ENCODE data around the gene DPF3. TPM values are rescaled to one million over a fixed set of nuclear protein-coding genes. Genes with fewer than 3 reads are reported as not detected.

DPF3 gene
- total RNA-seq, 1 experiment from 2014 or later, result not detected

GRCh38 chr14:72879431-72879830 lies 14.5 kb downstream of the DPF3 start:
- BruUV-seq (replicated peaks), result no TSS peak

GRCh38 chr14:72878746-72879145 lies 15.2 kb downstream of the DPF3 start:
- no peaks in the 10 kb centered on the region for H3K9me3 ChIP-seq (ENCODE audit: insufficient read depth, low read depth)
- H3K36me3 ChIP-seq (ENCODE audit: low read depth), result no peaks in the 10 kb centered on the region
- no peaks in the 10 kb centered on the region for H4K20me1 ChIP-seq (ENCODE audit: insufficient read depth)
- H3K27ac ChIP-seq, result no peak overlapping the region
- no peaks in the 10 kb centered on the region for H3F3A ChIP-seq (ENCODE audit: insufficient read depth, low read depth)
- no peak overlapping the region for H3K4me2 ChIP-seq
- H3K79me2 ChIP-seq (ENCODE audit: low read depth), result no peaks in the 10 kb centered on the region
- no peaks in the 10 kb centered on the region for H3K4me1 ChIP-seq (replicated peaks; ENCODE audit: insufficient read depth)
- no peak for TF ChIP-seq EZH2 (IDR thresholded peaks at IDR 0.05; ENCODE audit: low read depth)
- TF ChIP-seq CTCF (conservative IDR thresholded peaks at IDR 0.05), result no peak
- H3K9me2 ChIP-seq (ENCODE audit: insufficient read depth), result no peaks in the 10 kb centered on the region
- no peak overlapping the region for H3K4me3 ChIP-seq
- BruUV-seq (replicated peaks), result no TSS peak
- POLR2A ChIA-PET (ENCODE audit: unreplicated experiment), result no interaction called here
- peaks cover 97% of the 10 kb centered on the region for H3K27me3 ChIP-seq (ENCODE audit: insufficient read depth, low read depth)
- DNase-seq, result no peak
- intact Hi-C loops (cut with micrococcal nuclease; ENCODE audit: unreplicated experiment), result no loop called here
- CTCF ChIA-PET, result no interaction called here
- no peak overlapping the region for H2AFZ ChIP-seq

More at GRCh38 chr14:72879431-72879830, 14.5 kb downstream of the DPF3 start:
- TF ChIP-seq EZH2 (IDR thresholded peaks at IDR 0.05; ENCODE audit: low read depth) (no peak), CTCF (conservative IDR thresholded peaks at IDR 0.05) (no peak)
- H3K36me3 ChIP-seq (ENCODE audit: low read depth), result no peaks in the 10 kb centered on the region
- no peaks in the 10 kb centered on the region for H3K9me3 ChIP-seq (ENCODE audit: insufficient read depth, low read depth)
- H3K4me2 ChIP-seq, result no peak overlapping the region
- no peaks in the 10 kb centered on the region for H3K79me2 ChIP-seq (ENCODE audit: low read depth)
- no peak overlapping the region for H3K4me3 ChIP-seq
- ChIA-PET CTCF (no interaction called here), POLR2A (ENCODE audit: unreplicated experiment) (no interaction called here)
- H3K4me1 ChIP-seq (replicated peaks; ENCODE audit: insufficient read depth), result no peaks in the 10 kb centered on the region
- DNase-seq, result no peak
- H3K27ac ChIP-seq, result no peak overlapping the region
- H2AFZ ChIP-seq, result no peak overlapping the region
- H3F3A ChIP-seq (ENCODE audit: insufficient read depth, low read depth), result no peaks in the 10 kb centered on the region
- H4K20me1 ChIP-seq (ENCODE audit: insufficient read depth), result no peaks in the 10 kb centered on the region
- H3K27me3 ChIP-seq (ENCODE audit: insufficient read depth, low read depth), result peaks cover 97% of the 10 kb centered on the region
- intact Hi-C loops (cut with micrococcal nuclease; ENCODE audit: unreplicated experiment), result no loop called here
- no peaks in the 10 kb centered on the region for H3K9me2 ChIP-seq (ENCODE audit: insufficient read depth)

- DNase-seq, result no peak
- CTCF ChIA-PET, result no interaction called here
- Histone ChIP-seq H3K79me2 (ENCODE audit: low read depth) (no peaks in the 10 kb centered on the region), H3K4me2 (no peak overlapping the region), H3K9me3 (ENCODE audit: insufficient read depth, low read depth) (no peaks in the 10 kb centered on the region), H3K27ac (no peak overlapping the region), H3K36me3 (ENCODE audit: low read depth) (no peaks in the 10 kb centered on the region), H3K9me2 (ENCODE audit: insufficient read depth) (no peaks in the 10 kb centered on the region), H2AFZ (no peak overlapping the region), H3F3A (ENCODE audit: insufficient read depth, low read depth) (no peaks in the 10 kb centered on the region), H3K27me3 (ENCODE audit: insufficient read depth, low read depth) (peaks cover 80% of the 10 kb centered on the region), H3K4me1 (replicated peaks; ENCODE audit: insufficient read depth) (no peaks in the 10 kb centered on the region), H4K20me1 (ENCODE audit: insufficient read depth) (no peaks in the 10 kb centered on the region), H3K4me3 (no peak overlapping the region)
- intact Hi-C loops (cut with micrococcal nuclease; ENCODE audit: unreplicated experiment), result no loop called here
- BruUV-seq (replicated peaks), result no TSS peak
- POLR2A ChIA-PET (ENCODE audit: unreplicated experiment), result no interaction called here
- TF ChIP-seq CTCF (conservative IDR thresholded peaks at IDR 0.05) (no peak), EZH2 (IDR thresholded peaks at IDR 0.05; ENCODE audit: low read depth) (no peak)
Measured at GRCh38 chr14:72876710-72877063, 17.2 kb downstream of the DPF3 start.
